Keratinocyte (primary cell): ENCODE results near the gene TGFBI. TPM values are rescaled to one million over a fixed set of nuclear protein-coding genes. Genes with fewer than 3 reads are reported as not detected.

Experiments used
- DNase-seq: peaks from one replicate; pipeline ENCODE4 v3.0.0-alpha.2; 2011; ENCODE audit warnings: low read depth, missing footprints, low spot score
- FAIRE-seq: peaks from 2 replicates; lab custom pipeline; 2011; peaks lifted over from hg19 to GRCh38; lab: Jason Lieb, UNC
- H2AFZ ChIP-seq: 2 replicates; pipeline ENCODE4 v1.6.0; 2012; ENCODE audit warnings: low read length, control low read depth, inconsistent platforms; ENCODE audit not compliant: control insufficient read depth
- H3K27ac ChIP-seq: 2 replicates; pipeline ENCODE4 v1.5.1; 2011; ENCODE audit warnings: low read length; ENCODE audit not compliant: control insufficient read depth, insufficient read depth
- H3K27me3 ChIP-seq: 3 replicates; pipeline ENCODE4 v1.6.0; 2011; ENCODE audit warnings: low read length; ENCODE audit not compliant: control insufficient read depth, insufficient read depth; ENCODE audit errors: extremely low read depth
- H3K36me3 ChIP-seq, 2 experiments: 2 replicates in 1 of 2; 3 replicates in 1 of 2; pipeline ENCODE4 v1.5.1; 2011; ENCODE audit warnings: low read length in 2 of 2, mild to moderate bottlenecking in 1 of 2; ENCODE audit not compliant: control insufficient read depth in 2 of 2, insufficient read depth in 2 of 2; ENCODE audit errors: extremely low read depth in 1 of 2
- H3K4me1 ChIP-seq: 3 replicates; pipeline ENCODE4 v1.5.1; 2011; ENCODE audit warnings: low read length; ENCODE audit not compliant: control insufficient read depth, insufficient read depth; ENCODE audit errors: extremely low read depth
- H3K4me2 ChIP-seq: 3 replicates; pipeline ENCODE4 v1.6.0; 2011; ENCODE audit warnings: low read depth, low read length; ENCODE audit not compliant: control insufficient read depth, insufficient read depth; ENCODE audit errors: extremely low read depth
- H3K4me3 ChIP-seq, 3 experiments: fragments of 200-600 bp in 1 of 3; sonication (generic) in 1 of 3; 2 replicates in 2 of 3; 3 replicates in 1 of 3; pipeline ENCODE4 v1.5.1; 2011 to 2016; ENCODE audit warnings: low read length in 3 of 3, mild to moderate bottlenecking in 3 of 3, control low read depth in 2 of 3, inconsistent platforms in 1 of 3, low read depth in 1 of 3, mixed read lengths in 1 of 3, mixed run types in 1 of 3, moderate library complexity in 1 of 3; ENCODE audit not compliant: control insufficient read depth in 2 of 3, insufficient read depth in 2 of 3; ENCODE audit errors: extremely low read depth in 1 of 3
- H3K79me2 ChIP-seq: 2 replicates; pipeline ENCODE4 v1.6.0; 2012; ENCODE audit warnings: low read length; ENCODE audit not compliant: control insufficient read depth, insufficient read depth
- H3K9ac ChIP-seq: 3 replicates; pipeline ENCODE4 v1.6.0; 2011; ENCODE audit warnings: low read length; ENCODE audit not compliant: control insufficient read depth, insufficient read depth; ENCODE audit errors: extremely low read depth
- H3K9me1 ChIP-seq: 3 replicates; pipeline ENCODE4 v1.6.0; 2011; ENCODE audit warnings: low read length; ENCODE audit not compliant: control insufficient read depth, insufficient read depth; ENCODE audit errors: extremely low read depth
- H3K9me3 ChIP-seq: 2 replicates; pipeline ENCODE4 v1.5.1; 2012; ENCODE audit warnings: low read depth, low read length; ENCODE audit not compliant: control insufficient read depth
- H4K20me1 ChIP-seq: 3 replicates; pipeline ENCODE4 v1.6.0; 2011; ENCODE audit warnings: low read length; ENCODE audit not compliant: control insufficient read depth, insufficient read depth; ENCODE audit errors: extremely low read depth
- CTCF ChIP-seq, 3 experiments: IDR thresholded peaks in 1 of 3; conservative IDR thresholded peaks in 1 of 3; optimal IDR thresholded peaks in 1 of 3; 2 replicates in 2 of 3; 3 replicates in 1 of 3; pipeline versions ENCODE3 to v1.5.1; 2011; ENCODE audit warnings: low read length in 3 of 3, mild to moderate bottlenecking in 3 of 3, moderate library complexity in 2 of 3, control low read depth in 1 of 3, inconsistent platforms in 1 of 3; ENCODE audit not compliant: insufficient read depth in 2 of 3; ENCODE audit errors: extremely low read depth in 1 of 3
- EZH2 ChIP-seq: IDR thresholded peaks from one replicate; pipeline ENCODE4 v1.6.1; 2012; ENCODE audit warnings: inconsistent platforms, mild to moderate bottlenecking, low read length, moderate library complexity
- dilution Hi-C: fragments of 300-500 bp; cut with MboI; formaldehyde crosslinking; loops from one replicate; pipeline ENCODE4 v1.7.0; 2020; ENCODE audit warnings: low sequenced_read_pairs; ENCODE audit not compliant: extremely low pct_ligation_motif_present
- polyA plus RNA-seq, 5 experiments: library from polyadenylated mRNA; depleted of rRNA in 3 of 5; stranded (reverse) in 3 of 5; stranded (forward) in 1 of 5; unstranded in 1 of 5; fragments of >200 nt; gene quantifications; 1 replicate in 1 of 5; 2 replicates in 3 of 5; 3 replicates in 1 of 5; pipeline versions ENCODE4 v1.2.1 to v1.2.3, GENCODE V29; 2011 to 2012; ENCODE audit warnings: missing spikeins in 2 of 5, low read depth in 1 of 5, low replicate concordance in 1 of 5

TGFBI gene
- polyA plus RNA-seq, 1 donor (not counting 4 experiments of a cell fraction or from before 2014, with no cell fraction given): 270 TPM

DNA sequence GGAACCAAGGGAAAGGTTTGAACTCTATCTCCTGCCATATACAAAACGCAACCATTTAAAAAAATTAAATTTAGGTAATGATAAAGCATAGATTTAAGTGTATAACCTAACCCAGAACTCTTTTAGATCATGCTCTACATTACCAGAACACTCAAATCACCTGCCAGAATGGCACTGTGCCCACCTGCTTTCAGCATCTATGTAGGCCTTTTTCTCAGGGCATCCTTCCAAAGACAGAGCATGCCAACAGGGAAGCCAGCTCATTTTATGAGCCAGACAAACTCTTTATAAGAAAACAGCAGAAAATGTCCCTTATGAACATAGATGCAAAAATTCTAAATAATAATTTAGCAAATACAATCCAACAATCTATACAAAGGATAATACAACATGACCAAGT, 55.9 kb downstream of the TGFBI start:
- H3K9me1 ChIP-seq: no peaks in the 10 kb centered on the region
- no peak overlapping the region for H3K4me2 ChIP-seq
- no peak overlapping the region for H2AFZ ChIP-seq
- H3K4me3 ChIP-seq: no peak overlapping the region
- dilution Hi-C loops: no loop called here
- no peak overlapping the region for H3K27ac ChIP-seq
- FAIRE-seq: no peak
- H3K79me2 ChIP-seq: no peaks in the 10 kb centered on the region
- H4K20me1 ChIP-seq: no peaks in the 10 kb centered on the region
- no peaks in the 10 kb centered on the region for H3K27me3 ChIP-seq
- DNase-seq: no peak
- no peaks in the 10 kb centered on the region for H3K36me3 ChIP-seq
- no peak for TF ChIP-seq EZH2
- no peak for TF ChIP-seq CTCF (optimal IDR thresholded peaks at IDR 0.05 in 1 of 3, IDR thresholded peaks at IDR 0.05 in 1 of 3, conservative IDR thresholded peaks at IDR 0.05 in 1 of 3; ENCODE audit: extremely low read depth in 1 of 3, insufficient read depth in 2 of 3, low read length in 3 of 3)
- no peak overlapping the region for H3K9ac ChIP-seq
- H3K4me1 ChIP-seq: peaks cover 18% of the 10 kb centered on the region
- no peaks in the 10 kb centered on the region for H3K9me3 ChIP-seq

DNA sequence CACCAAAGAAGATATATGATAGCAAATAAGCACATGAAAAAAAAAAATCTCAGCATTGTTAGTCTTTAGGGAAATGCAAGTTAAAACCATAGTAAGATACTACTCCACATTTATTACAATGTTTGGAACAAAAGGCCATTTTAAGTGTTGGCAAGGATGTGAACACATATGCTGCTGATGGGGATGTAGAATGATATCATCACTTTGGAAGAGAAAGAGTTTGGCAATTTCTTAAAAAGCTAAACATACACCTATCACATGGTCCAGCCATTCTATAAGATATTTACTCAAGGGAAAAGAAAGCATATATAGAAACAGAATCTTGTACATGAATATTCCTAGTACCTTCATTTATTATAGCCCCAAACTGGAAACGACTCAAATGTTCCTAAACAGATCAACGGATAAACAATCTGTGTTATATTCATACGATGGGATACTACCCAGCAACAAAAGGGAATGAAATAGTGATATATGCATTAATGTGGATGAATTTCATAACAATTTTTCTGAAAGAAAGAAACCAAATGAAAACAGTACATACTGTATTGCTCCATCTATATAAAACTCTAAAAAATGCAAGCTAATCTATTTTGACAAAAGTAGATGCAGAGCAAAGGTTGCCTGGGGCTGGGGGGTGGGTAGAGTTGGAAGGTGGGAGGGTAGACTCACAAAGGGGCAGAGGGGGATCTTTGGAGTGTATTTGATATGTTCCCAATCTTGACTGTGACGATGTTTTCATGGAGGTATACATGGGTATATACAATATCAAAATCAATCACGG, 58.2 kb downstream of the TGFBI start:
- dilution Hi-C loops: no loop called here
- Histone ChIP-seq H3K9ac (no peak overlapping the region), H3K9me1 (no peaks in the 10 kb centered on the region), H3K4me2 (no peak overlapping the region), H4K20me1 (no peaks in the 10 kb centered on the region), H3K4me1 (peaks cover 9% of the 10 kb centered on the region), H3K4me3 (no peak overlapping the region), H3K79me2 (no peaks in the 10 kb centered on the region), H3K27ac (no peak overlapping the region), H2AFZ (no peak overlapping the region), H3K36me3 (no peaks in the 10 kb centered on the region), H3K27me3 (no peaks in the 10 kb centered on the region), H3K9me3 (no peaks in the 10 kb centered on the region)
- FAIRE-seq (no peak), DNase-seq (no peak)
- TF ChIP-seq CTCF (optimal IDR thresholded peaks at IDR 0.05 in 1 of 3, IDR thresholded peaks at IDR 0.05 in 1 of 3, conservative IDR thresholded peaks at IDR 0.05 in 1 of 3; ENCODE audit: extremely low read depth in 1 of 3, insufficient read depth in 2 of 3, low read length in 3 of 3): no peak
- TF ChIP-seq EZH2: no peak
